ENCODE results near the gene FAM53B.

FAM53B gene

DNA sequence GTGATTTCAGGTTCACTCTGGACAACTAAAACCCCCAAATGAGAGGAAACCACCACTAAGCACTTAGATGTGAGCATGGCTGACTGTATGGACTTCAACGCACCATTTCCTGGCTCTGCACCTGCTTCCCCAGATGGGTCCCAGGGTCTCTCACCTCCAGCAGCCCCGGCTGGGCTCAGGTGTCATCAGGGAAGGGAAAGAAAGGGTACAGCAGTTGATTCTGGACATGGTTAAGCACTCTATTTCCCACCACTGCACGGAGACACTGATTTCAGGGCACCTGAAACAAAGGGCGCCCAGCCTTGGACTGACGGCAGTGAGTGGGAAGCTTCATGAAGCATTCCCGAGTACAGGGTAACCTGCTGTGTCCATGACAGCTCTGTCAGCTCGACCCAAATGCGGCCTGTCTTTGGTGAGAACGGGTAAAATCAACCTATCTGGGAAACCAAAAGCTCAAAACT is 19.0 kb downstream of the FAM53B start:
- no peak overlapping the region for H3K27ac ChIP-seq
- TF ChIP-seq, protein P1, sequence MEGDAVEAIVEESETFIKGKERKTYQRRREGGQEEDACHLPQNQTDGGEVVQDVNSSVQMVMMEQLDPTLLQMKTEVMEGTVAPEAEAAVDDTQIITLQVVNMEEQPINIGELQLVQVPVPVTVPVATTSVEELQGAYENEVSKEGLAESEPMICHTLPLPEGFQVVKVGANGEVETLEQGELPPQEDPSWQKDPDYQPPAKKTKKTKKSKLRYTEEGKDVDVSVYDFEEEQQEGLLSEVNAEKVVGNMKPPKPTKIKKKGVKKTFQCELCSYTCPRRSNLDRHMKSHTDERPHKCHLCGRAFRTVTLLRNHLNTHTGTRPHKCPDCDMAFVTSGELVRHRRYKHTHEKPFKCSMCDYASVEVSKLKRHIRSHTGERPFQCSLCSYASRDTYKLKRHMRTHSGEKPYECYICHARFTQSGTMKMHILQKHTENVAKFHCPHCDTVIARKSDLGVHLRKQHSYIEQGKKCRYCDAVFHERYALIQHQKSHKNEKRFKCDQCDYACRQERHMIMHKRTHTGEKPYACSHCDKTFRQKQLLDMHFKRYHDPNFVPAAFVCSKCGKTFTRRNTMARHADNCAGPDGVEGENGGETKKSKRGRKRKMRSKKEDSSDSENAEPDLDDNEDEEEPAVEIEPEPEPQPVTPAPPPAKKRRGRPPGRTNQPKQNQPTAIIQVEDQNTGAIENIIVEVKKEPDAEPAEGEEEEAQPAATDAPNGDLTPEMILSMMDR (IDR thresholded peaks at IDR 0.05), result no peak
- no peak for TF ChIP-seq ZFX (IDR thresholded peaks at IDR 0.05; ENCODE audit: borderline replicate concordance)

DNA sequence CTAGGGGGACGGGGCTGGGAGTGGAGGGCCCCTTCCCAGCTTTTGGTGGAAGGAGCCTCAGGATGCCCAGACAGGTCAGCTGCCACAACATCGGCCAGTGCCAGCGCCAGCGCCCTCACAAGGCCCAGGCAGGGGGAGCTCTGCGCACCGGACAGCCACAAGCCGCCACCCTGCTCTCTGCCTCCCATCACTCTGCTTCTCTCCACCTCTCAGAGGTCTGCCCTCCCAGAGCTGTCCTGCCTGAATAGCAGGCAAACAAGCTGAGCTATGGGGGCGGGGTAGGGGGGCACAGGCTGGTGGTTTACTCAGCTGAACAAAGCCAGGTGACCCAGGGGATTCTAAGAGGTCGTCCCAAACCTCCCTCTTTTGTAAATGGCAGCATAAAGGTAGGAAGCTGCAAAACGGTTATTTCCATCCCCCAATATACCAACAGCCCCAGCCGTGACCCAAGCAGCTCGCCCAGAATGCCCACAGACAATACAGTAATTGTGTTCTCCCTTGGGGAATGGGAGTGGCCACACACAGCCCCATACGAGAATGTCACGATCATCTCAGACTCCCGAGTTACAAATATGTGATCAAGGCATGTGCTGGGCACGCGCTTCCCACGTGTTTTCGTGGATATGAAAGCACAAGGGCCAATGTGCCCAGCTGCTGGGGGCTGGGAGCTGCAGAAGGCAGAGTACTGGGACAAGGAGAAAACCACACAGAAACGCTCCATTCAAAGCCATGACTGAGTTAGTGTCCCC is 19.7 kb downstream of the FAM53B start:
- no peak for TF ChIP-seq ZFX (IDR thresholded peaks at IDR 0.05; ENCODE audit: borderline replicate concordance)
- TF ChIP-seq, protein P1 (IDR thresholded peaks at IDR 0.05), result no peak
- H3K27ac ChIP-seq, result no peak overlapping the region

DNA sequence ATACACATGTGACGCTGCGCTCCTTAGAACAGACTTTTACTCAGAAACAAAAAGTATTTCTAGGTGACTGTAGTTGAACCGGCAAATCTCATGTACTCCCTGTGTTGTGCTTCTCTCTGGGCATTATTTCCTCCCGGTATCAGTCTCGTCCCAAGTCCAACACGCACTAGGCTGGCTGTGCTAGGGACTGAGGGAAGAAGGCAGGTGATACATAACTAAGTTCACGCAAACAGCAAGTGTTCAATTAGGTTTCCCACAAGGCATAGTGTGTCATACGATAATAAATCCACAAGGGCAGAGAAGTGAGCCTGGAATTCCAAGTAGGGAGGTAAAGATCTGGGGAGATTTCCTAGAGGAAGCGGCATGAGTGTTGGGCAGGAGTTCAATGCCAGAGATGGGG is 20.4 kb downstream of the FAM53B start:
- TF ChIP-seq, protein P1 (IDR thresholded peaks at IDR 0.05), result no peak
- no peak for TF ChIP-seq ZFX (IDR thresholded peaks at IDR 0.05; ENCODE audit: borderline replicate concordance)
- no peak overlapping the region for H3K27ac ChIP-seq

DNA sequence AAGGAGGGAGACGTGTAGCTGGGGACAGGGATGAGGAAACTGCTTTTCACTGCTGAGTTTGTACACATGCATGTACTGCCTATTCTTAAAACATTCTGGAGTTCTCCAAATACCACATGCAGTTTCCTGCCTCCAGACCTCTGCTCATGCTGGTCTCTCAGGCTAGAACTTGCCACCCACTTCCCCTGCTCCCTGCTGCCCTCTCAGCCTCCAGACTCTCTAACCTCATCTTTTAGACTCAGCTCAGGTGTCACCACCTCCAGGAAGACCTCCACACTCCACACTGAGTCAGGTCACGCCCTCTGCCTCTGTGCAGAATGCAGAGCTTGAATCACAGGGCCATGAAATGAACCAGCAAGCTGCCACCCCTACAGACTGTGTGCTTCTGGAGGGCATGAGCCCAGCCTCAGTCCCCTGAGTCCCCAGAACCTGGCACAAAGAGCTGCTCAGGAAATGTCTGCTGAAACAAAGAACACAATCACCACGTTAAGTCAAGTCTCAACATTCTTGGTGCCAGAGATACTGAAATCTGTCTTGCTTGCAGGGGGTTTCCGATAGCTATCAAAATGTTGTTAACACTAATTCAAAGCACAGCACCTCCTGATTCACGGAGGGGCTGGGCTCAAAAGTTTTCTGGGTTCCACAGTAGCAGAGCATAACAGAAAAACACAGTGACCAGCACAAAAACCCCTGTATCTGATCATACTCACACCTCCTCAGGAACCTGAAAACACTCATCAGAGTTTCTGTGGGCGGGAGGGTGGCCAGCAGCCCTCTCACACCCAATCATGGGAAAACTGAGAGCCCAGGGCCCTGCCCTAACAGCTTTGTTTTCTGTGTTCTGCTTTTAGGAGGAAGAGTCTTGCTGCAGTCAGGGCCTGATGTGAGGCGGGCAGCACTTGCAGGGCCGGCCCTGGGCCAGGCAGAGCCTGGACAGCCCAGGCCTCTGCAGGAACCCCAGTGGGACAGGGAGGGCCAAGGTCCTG is 21.1 kb downstream of the FAM53B start:
- no peak for TF ChIP-seq ZFX (IDR thresholded peaks at IDR 0.05; ENCODE audit: borderline replicate concordance)
- TF ChIP-seq, protein P1 (IDR thresholded peaks at IDR 0.05), result no peak
- no peak overlapping the region for H3K27ac ChIP-seq

DNA sequence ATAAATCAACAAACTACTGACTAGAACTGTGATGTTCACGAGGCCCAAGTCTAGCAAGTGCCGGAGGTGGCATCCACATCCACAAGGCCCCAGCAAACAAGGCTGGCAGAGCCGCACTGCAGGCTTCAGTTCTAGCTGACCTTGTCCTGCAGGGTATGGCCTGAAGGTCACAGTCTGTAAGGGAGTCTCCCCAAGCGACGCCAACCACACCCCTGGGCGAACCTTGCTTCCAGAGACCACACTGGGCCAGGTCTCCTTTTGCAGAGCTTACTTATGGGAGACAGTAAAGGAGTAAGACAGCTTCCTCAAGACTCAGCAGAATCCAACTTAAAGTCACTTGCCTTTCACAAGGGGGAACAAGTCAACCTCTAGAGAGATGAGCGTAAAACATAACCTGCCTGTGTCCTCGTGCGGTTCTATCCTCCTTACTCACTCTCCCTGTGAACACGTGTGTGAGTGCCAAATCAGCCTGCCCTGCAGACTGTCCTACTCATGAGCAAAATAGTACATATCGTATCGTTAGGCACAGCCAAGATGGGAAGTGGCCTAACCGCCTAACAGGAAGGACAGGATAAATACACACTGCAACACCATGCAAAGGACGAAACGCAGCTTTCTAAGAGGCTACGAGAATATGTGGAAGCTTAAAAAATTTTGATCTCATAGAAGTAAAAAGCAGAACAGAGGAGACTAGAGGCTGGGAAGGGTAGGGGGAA is 22.7 kb downstream of the FAM53B start:
- TF ChIP-seq, protein P1 (IDR thresholded peaks at IDR 0.05), result no peak
- no peak for TF ChIP-seq ZFX (IDR thresholded peaks at IDR 0.05; ENCODE audit: borderline replicate concordance)
- H3K27ac ChIP-seq, result no peak overlapping the region

DNA sequence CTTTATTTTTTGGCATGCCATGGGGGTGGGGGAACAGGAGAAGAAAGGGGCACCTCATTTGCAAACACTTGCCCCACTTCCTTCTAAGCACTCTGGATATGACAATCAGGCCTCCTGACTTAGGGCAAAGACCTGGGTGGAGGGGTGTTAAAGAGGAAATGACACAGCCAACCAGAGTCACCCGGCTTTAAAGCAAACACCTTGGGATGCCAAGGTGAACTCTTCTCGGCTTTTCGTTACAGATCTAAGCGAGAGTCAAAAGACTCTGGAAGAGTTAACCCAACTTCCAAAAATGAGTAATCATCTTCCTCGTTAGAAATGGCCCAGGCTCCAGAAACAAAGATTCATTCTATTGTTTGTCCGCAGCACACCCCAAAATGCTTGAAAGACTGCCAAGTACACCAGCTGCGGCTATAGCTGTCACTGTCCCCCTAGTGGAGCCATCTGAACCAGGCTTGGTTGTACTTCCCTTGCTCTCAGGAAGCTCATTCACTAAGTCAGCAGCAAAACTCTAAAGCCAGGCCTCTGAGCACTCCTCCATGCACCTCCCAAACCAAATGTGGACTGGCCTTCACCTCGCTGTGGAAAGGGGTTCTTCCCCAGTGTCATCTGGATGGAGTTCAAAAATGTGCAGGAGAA is 24.8 kb downstream of the FAM53B start:
- H3K27ac ChIP-seq, result no peak overlapping the region
- TF ChIP-seq, protein P1 (IDR thresholded peaks at IDR 0.05), result no peak
- TF ChIP-seq ZFX (IDR thresholded peaks at IDR 0.05; ENCODE audit: borderline replicate concordance), result no peak

Measured in 22Rv1 (cell line).